Stimulated activated CD4-positive, alpha-beta T cell treated with anti-CD3 and anti-CD28 coated beads, Interleukin-1b, Interleukin-23, amount 100 ng/mL, for 4 hours (primary cell): ENCODE results near the gene SAMD4A.

ENCODE experiments used
- DNase-seq, 2 donors: peaks; one replicate each; pipeline ENCODE4 v3.0.0-alpha.2; 2020; ENCODE audit warnings: low read depth in 2 of 2

SAMD4A gene

DNA sequence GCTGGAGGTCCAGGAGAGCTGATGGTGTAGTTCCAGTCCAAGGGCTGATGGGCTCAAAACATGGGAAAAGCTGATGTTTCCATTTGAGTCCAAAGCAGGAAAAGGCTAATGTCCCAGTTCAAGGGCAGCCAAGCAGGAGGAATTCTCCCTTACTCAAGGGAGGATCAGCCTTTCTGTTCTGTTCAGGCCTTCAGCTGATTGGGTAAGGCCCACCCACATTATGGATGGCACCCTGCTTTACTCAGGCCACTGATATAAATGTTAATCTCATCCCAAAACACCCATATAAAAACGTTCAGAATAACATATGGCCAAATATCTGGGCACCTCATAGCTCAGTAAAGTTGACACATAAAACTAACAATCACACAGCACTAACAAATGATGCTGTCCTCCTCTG is 64.1 kb downstream of the SAMD4A start:
- DNase-seq: no peak

DNA sequence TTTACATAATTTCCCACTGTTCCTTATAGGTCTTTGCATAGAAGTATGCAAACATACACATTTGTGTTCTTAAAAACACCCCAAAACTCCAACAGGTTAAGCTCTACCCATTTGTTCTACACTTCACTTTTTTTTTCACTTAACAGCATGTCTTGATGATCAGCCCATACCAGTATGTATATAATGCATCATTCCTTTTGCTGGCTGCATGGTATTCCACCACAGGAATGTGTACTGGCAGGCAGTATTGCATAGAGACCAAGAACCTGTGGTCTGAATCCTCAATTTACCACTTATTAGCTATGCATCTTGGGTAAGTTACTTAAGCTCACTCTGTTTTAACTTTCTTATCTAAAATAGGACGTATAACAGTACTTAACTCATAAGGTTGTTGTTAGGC is 65.5 kb downstream of the SAMD4A start:
- DNase-seq: no peak

DNA sequence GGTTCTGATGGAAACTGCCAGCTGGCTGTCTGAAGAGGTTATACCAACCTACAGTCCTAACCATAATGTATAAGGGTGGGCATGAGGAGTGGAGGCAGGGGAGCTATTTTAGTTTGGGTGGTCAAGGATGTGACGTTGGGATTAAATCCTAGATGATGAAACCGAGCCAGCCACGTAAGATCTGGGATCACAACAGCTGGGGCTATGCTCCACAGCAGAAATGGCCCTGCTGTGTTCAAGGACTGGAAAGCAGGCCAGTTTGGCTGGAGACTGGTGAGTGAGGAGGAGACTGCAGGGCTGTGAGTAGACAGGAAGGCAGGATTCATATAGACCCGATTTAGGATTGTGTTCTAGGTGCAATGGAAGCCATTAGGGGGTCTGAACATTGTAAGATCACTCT is 66.1 kb downstream of the SAMD4A start:
- no peak for DNase-seq

- no peak for DNase-seq
Observed at GRCh38 chr14:54637270-54638134, 70.6 kb downstream of the SAMD4A start.

DNA sequence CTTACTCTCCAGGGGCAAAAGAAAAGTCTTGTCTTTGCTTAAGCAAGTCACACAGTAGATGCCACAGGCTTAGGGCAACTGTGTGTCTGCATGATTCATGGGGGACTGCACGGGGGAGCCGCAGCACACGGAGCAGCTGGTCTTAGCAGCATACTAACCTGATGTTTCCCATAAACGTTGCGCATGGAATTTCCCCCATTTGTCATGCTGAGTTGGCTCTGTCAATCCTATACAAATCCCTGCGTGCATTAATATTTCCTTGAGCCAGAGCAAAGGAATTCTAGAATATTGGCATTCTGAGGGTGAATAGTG is 71.2 kb downstream of the SAMD4A start:
- DNase-seq: no peak

GRCh38 chr14:54639611-54640010 is 72.7 kb downstream of the SAMD4A start:
- DNase-seq: no peak

DNA sequence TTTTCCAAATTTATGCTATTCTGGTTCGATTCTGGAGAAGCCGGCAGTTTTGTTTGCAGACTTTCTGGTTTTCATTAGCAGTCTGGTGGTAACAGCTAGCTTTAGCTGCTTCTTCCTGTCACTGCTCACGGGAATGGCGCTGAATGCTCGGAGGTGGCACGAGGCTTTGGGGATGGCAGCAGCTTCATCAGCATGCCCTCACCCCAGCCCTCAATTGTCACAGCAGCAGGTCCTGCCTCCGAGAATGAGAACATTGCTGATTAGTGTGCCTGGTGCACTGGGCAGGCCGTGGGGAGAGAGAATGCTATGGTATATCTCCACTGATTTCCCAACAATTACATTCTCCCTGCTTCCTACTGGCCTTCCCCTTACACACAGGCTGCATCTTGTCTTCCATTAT is 73.6 kb downstream of the SAMD4A start:
- no peak for DNase-seq

GRCh38 chr14:54642121-54642520 is 75.2 kb downstream of the SAMD4A start:
- no peak for DNase-seq

DNA sequence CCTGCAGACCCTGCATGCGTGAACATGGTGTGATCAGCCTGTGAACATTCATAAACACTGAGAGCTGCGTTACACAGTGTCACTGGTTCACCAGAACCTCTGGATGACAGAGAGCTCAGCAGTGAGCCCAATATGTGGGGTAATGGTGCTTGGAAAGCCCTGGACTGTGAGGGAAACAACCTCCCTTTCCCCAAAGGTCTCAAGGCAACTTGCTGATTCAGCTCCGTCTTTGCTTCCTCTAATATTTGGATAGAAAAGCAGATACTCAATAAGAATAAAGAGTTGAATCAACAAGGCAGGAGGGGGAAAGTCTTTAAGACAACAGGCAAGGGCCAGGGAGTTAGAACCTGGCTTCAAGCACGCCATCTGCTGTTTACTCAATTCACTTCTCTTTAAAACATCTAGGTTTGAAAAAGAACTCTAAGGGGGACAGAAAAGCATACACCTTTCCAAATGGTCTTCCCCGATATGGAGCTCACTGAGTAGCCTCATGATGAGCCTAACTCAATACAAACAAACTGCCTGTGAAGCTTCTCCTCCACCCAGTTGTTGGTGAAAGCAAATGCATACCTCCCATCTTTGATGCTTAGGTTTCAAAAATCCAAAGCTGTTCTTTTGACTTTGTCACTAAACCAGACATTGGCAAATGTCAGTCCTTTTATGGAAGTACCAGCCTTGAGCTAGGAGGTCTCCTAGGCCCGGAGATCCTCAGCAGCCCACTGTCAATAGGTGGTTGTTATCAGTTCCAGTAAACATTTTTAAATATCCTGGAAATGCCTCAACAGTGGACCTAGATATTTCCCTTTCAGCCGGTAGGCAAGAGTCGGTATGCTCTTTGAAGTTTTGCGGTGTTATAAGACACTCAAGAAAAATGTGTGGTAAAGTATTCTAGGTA is 76.1 kb downstream of the SAMD4A start:
- no peak for DNase-seq

DNA sequence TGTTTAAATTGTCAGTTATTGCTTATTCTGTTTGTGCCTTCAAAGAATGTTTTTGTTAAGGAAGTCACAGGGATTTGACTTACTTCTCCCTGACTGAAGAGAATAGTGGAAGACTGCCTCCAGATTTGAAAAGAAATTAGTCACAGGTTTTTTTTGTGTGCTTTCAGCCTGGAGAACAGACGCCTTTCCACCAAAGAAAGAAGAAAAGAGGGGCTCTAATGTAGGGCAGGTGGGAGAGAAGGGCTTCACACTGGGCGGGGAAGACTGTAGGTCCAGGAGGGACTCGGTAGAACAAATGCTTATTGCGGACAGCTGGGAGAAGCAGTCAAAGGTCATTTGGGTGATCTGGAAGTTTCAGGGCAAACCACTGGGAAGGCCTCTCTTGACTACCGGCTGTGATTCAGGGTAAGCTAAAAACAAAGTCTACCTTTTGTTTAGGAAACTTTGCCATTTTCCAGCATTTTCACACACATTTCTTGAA is 76.8 kb downstream of the SAMD4A start:
- no peak for DNase-seq

DNA sequence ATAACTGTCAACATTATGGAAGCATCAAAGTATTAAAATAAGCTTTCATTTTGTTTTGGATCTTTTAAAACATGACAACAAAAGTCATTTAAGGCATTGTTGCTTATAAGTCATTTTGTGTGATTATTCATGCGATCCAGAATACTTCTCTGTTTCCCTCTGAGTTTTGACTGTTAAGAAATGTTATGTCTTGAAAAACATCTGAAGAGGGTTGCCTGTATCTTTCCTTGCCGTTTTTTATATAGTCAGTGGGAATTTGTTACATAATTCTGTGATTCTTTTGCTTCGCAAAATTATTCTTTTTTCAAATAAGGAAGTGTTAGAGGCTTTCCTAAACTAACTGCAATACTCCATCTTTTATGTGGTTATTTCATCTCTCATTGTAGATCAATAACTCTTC is 78.7 kb downstream of the SAMD4A start:
- DNase-seq: no peak

DNA sequence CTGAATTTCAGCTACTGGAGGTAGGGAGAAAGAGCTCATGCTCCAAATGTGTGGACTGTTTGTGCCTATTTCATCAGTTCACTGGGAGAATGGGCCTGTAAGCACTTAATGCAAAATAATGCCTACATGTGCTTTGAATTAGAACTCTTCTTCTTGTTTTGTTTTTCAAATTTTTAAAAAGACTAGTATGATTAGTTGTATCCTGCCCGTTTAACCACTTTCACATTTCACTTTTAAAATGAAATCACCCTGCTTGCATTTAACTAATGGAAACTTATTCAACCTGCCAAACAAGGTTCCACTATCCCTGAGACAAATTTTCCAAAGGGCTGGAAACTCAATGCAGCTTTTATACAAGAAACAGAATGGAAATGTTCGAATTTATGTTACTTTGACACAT is 79.7 kb downstream of the SAMD4A start:
- no peak for DNase-seq

DNA sequence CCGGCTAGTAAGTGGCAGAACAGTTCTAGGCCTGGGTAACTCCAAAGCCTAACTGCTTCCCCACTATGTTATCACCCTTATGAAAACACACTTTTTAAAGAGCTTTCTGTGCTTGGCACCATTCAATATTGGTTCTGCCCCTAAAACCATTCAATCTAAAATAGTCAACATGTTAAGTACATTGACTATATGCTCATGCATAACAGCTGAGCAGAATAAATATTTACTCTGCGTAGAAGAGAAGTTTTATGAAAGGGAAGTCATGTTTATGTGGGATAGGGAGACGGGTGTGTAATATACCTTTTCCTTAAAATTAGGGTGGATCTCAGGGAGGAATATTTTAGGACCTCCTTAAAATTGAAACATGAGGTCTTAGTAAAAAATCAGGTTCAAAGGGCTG is 80.5 kb downstream of the SAMD4A start:
- no peak for DNase-seq

DNA sequence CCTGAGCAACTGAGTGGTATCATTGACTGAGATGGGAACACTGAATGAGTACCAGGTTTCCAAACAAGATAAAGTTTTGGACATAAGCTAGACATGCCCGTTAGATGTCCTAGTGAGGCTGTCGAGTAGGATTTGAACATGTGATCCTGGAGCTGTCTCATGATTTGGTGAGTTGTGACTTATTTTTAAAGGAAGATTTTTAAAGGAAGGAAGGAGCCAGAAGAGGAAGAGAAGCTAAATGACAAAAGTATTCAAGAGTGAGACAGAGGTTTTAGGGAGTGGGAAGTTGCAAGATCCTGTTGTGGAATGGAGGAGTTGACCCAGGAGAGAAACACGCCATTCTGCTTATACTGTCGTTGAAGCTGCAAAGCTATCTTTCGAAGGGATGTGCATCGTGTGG is 82.1 kb downstream of the SAMD4A start:
- DNase-seq: no peak

GRCh38 chr14:54650331-54650958 is 83.5 kb downstream of the SAMD4A start:
- no peak for DNase-seq

DNA sequence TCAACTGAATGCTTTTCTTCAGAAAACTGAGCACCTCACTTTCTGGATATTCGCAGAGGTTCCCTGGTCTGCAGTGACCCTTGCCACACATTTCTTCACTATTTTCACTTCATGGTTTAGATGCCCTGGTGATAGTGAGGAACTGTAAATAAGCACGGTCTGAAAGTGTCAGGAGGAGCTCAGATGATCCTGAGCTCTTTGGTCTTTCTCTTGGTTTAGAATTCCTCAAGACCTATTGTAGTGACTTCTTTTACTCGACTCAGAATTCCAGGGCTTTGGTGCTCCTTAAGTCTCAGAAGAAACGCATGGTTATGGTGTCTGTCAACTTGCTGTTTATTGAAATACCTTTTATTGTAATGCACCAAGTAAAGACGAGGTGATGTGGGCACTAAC is 84.0 kb downstream of the SAMD4A start:
- DNase-seq: no peak

GRCh38 chr14:54651649-54652048 is 84.7 kb downstream of the SAMD4A start:
- no peak for DNase-seq

- DNase-seq: no peak
Observed at GRCh38 chr14:54652188-54652587, 85.3 kb downstream of the SAMD4A start.

DNA sequence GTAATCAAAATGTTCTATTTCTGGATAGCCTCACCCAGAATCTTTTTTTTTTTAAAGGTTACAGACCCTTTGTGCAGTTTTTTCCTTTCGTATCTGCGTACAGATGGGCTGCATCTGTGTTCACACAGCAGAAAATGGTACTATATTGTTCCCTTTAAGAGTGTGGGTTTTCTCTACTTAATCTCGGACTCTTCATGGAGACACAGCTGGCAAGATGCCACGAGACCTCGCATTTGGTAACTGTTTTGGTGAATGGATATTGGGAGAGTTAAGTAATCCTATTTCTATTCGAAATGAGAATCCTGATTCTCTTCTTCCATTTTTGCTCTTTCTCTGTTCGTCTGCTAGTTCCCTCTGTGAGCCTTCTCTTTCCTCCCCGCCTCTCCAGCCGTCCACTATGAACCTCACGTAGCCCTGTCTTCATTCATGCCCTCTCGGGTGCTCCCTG is 85.7 kb downstream of the SAMD4A start:
- no peak for DNase-seq

- no peak for DNase-seq
Observed at GRCh38 chr14:54653712-54654469, 87.0 kb downstream of the SAMD4A start.

DNA sequence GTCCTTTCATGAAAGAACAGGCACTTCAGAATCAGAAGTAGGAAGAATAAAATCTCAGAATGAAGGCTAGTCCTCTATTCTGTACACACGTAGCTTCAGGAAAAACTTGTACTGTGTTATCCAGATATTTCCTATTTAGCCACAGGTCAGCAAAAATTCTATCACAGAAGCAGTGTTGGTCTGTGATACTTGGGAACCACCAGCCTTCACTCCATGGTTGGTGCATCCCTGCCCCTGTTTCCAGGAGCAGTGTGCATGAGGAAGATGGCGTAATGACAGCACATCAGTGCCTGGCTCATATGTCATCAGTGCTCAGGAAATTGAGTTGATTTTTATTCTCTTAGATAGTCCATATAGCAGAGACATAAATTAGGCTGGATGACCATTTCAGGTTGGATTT is 87.7 kb downstream of the SAMD4A start:
- no peak for DNase-seq

DNA sequence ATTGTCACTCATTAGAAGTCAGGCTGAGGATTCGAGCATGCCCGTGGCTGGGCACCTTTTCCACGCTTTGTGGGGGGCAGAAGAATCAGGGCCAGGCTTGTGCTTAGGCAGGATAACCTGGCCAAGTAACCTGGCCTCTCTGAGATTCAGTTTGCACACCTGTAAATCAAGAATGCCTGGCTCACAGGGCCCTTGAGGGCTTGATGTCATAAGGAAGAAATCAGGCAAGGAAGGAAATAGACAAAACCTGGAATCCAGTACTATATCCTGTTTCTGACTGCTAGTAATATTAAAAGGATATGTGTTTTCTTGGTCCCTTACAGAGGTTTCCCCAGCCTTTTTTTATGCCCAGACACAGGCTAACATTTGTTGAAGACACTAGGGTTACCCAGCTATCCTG is 91.9 kb downstream of the SAMD4A start:
- no peak for DNase-seq
